Epithelial cell of proximal tubule (primary cell): Measurements from ENCODE around the gene STC2. TPM values are rescaled to one million over a fixed set of nuclear protein-coding genes. Genes with fewer than 3 reads are reported as not detected.
A peak's percentile ranks its signal among the peaks of the same experiment; 100 is the strongest.

ENCODE experiments used
- DNase-seq: peaks from one replicate; pipeline ENCODE4 v3.0.0-alpha.2; 2011; ENCODE audit warnings: low read depth
- H3K4me3 ChIP-seq: 2 replicates; pipeline ENCODE4 v1.5.1; 2011; ENCODE audit warnings: low read depth, mild to moderate bottlenecking, low read length
- total RNA-seq: library from RNA; depleted of rRNA; stranded (reverse); fragments of >200 nt; gene quantifications from 2 replicates; pipeline ENCODE4 v1.2.3, GENCODE V29; 2015
- TF ChIP-seq, protein P1 (sequence below): conservative IDR thresholded peaks from 2 replicates; pipeline ENCODE4 v1.5.1; 2012; ENCODE audit warnings: low read depth, mild to moderate bottlenecking, low read length

STC2 gene
- total RNA-seq, 1 donor from 2014 or later: 41.6 TPM

GRCh38 chr5:173328844-173329490, 753 bp upstream of the STC2 start:
- H3K4me3 ChIP-seq: peak overlapping the region; percentile 66
- TF ChIP-seq, protein P1, sequence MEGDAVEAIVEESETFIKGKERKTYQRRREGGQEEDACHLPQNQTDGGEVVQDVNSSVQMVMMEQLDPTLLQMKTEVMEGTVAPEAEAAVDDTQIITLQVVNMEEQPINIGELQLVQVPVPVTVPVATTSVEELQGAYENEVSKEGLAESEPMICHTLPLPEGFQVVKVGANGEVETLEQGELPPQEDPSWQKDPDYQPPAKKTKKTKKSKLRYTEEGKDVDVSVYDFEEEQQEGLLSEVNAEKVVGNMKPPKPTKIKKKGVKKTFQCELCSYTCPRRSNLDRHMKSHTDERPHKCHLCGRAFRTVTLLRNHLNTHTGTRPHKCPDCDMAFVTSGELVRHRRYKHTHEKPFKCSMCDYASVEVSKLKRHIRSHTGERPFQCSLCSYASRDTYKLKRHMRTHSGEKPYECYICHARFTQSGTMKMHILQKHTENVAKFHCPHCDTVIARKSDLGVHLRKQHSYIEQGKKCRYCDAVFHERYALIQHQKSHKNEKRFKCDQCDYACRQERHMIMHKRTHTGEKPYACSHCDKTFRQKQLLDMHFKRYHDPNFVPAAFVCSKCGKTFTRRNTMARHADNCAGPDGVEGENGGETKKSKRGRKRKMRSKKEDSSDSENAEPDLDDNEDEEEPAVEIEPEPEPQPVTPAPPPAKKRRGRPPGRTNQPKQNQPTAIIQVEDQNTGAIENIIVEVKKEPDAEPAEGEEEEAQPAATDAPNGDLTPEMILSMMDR: no peak
- no peak for DNase-seq

DNA sequence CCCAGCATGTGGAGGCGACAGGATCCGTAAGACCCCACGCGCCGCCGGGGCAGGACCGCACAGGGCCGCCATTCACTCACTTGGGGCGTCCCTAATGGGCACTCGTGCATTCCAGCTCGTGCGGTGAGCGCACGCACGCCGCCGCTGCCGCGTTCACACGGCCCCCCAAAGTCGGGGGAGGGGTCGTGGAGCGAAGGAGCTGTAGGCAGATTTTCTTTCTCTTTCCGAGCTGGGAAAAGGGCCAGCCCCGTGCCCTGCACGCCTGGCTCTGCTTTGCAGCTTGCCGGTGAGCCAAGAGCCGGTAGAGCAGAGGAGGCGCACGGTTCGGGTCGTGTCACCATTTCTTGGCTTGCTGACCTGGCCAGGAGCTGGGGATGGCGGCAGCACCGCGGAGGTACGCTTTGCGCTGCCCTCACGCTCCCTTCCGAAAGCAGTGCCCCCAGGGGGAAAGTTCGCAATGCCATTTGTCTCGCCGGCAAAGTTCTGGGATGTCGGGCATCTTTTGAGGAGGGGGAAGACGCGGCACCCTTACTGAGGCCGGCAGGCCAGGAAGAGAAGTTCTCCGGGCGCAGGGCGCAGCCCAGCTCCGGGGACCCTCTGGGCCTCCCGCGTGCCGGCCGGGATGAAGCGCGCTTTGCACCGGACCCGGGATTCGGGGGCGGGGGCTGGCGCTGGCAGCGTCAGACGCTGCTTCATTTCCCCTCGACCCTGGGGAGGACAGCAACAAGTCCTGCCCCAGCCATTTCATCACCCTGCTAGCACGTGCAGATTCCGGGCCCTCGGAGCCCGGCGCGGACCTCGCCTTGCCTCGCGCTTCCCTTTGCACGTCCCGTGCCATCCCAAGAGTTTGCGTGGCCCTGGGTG, 898 bp downstream of the STC2 start:
- peak overlapping the region; percentile 66 for H3K4me3 ChIP-seq
- DNase-seq: no peak
- TF ChIP-seq, protein P1: no peak

DNA sequence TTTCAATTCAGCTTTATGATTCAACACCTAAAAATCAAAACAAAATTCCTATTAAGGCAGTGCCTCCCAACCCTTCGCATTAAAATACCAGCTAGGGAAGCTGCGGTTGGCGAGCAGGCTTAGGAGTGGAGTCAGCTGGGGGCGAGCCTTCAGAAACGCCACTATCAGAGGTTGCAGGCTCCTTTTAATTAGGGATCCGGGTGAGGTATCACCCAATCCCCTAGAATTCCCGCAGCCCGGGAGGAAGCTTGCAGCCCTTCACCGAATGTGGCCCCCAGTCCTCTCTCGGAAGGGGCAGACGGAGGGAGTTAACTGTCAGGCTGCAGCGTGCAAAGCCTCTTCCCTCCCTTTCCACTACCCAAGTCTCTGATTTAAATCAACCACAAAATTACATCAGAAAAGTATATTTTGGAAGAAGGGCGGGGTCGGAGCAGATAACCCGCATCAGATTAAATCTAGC, 1.7 kb downstream of the STC2 start:
- peak overlapping the region; percentile 66 for H3K4me3 ChIP-seq
- no peak for DNase-seq
- TF ChIP-seq, protein P1: no peak

DNA sequence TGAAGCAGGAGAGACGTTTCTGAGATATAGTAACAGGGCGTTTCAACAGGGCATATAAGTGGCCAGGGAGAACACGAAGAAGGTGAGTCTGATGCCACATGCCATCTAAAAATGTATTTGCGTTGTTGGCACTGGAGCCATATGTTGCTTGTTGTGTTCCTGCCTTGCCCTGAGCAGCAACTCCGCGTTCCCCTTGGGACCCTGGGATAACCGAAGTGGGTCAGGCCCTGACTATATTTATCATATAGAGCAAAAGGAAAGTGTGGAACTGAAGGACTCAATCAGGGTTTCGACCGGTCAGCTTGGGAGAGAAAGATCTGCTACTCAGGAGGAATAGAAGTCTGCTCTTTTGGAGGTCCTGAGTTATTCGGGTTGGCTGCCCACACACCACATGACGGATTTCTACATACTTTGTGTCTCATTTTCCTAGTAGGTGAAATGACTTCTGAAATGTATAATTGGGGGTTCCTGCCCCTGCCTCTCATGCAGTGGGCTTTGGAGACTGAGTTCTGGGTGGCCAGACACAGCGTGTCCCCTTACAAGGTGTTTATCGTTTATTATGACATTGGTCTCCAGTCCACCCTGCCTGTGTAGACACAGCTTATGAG, 3.0 kb downstream of the STC2 start:
- H3K4me3 ChIP-seq: no peak overlapping the region
- DNase-seq: no peak
- TF ChIP-seq, protein P1: no peak

- no peak for DNase-seq
- TF ChIP-seq, protein P1: no peak
- H3K4me3 ChIP-seq: no peak overlapping the region
Measured at GRCh38 chr5:173324115-173325001, 3.9 kb downstream of the STC2 start.

DNA sequence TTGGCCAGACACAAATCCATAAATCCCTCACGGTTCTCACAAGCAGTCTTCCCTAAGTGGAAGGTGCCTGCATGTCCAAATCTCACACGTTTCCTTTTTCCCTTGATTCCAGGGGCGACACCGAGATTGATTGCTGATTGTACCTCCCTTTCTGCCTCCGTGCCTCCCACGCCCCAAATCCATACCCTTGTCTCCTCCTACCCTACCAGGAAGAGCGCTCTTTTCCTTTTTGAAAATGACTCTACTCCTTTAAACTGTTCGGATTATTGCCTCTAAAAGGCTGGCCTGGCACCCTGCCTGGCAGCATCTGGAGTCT, 4.5 kb downstream of the STC2 start:
- no peak overlapping the region for H3K4me3 ChIP-seq
- TF ChIP-seq, protein P1: no peak
- no peak for DNase-seq
